Lung (tissue), 12 donors: Measurements from ENCODE around the gene RBFOX1. TPM values are rescaled to one million over a fixed set of nuclear protein-coding genes. Genes with fewer than 3 reads are reported as not detected.

Source experiments
- ATAC-seq: fragments of 200-7000 bp; cut with Tn5 transposase; one replicate; pipeline ENCODE4 v1.9.1; 2020; ENCODE audit warnings: moderate number of reproducible peaks; ENCODE audit not compliant: insufficient read depth, low FRiP score
- DNase-seq, 3 donors: peaks; one replicate each; pipeline ENCODE4 v3.0.0-alpha.2; 2013 to 2017
- H3K27ac ChIP-seq, 2 donors: one replicate each; pipeline ENCODE4 v1.5.1; 2013; ENCODE audit warnings: mild to moderate bottlenecking in 2 of 2, moderate library complexity in 2 of 2, control low read depth in 1 of 2, inconsistent platforms in 1 of 2, low read depth in 1 of 2, low read length in 1 of 2
- H3K27me3 ChIP-seq, 3 donors: one replicate each; pipeline ENCODE4 v1.5.1; 2013; ENCODE audit warnings: low read length in 2 of 3; ENCODE audit not compliant: control insufficient read depth in 3 of 3, insufficient read depth in 3 of 3
- H3K36me3 ChIP-seq, 4 donors: one replicate each; pipeline ENCODE4 v1.5.1; 2013; ENCODE audit warnings: low read length in 4 of 4, mild to moderate bottlenecking in 1 of 4, moderate library complexity in 1 of 4; ENCODE audit not compliant: control insufficient read depth in 4 of 4, insufficient read depth in 4 of 4
- H3K4me1 ChIP-seq, 5 donors: one replicate each; pipeline ENCODE4 v1.5.1; 2013; ENCODE audit warnings: low read length in 5 of 5, mild to moderate bottlenecking in 2 of 5, moderate library complexity in 1 of 5; ENCODE audit not compliant: control insufficient read depth in 5 of 5, insufficient read depth in 5 of 5
- H3K4me3 ChIP-seq: one replicate; pipeline ENCODE4 v1.5.1; 2013; ENCODE audit warnings: mild to moderate bottlenecking, control low read depth, moderate library complexity
- H3K9ac ChIP-seq, 2 donors: one replicate each; pipeline ENCODE4 v1.5.1; 2013; ENCODE audit warnings: low read length in 2 of 2, control low read depth in 1 of 2; ENCODE audit not compliant: insufficient read depth in 1 of 2
- H3K9me3 ChIP-seq, 4 donors: one replicate each; pipeline ENCODE4 v1.5.1; 2013; ENCODE audit warnings: low read length in 3 of 4, mild to moderate bottlenecking in 1 of 4, moderate library complexity in 1 of 4; ENCODE audit not compliant: control insufficient read depth in 4 of 4, insufficient read depth in 3 of 4
- WGBS, 2 donors: extraction: QIAGEN DNeasy Blood & Tissue Kit; methylation state at CpG; one replicate each; pipeline ENCODE4 v1.1.7; 2013; 5-methylcytosine and 5-hydroxymethylcytosine counted together
- polyA plus RNA-seq, 2 donors: library from polyadenylated mRNA; stranded (reverse); fragments of 200-250 nt; gene quantifications; one replicate each; pipeline ENCODE4 v1.2.1, GENCODE V29; 2013
- total RNA-seq, 2 donors: library from RNA; depleted of rRNA in 1 of 2; stranded (reverse); fragments of >200 nt in 1 of 2; gene quantifications; one replicate each; pipeline ENCODE4 v1.2.1, GENCODE V29; 2014 to 2021
- TF ChIP-seq, protein P1 (sequence below): IDR thresholded peaks from 2 replicates; pipeline ENCODE4 v1.5.1; 2012; ENCODE audit warnings: mild to moderate bottlenecking; ENCODE audit errors: control extremely low read depth, extremely low read depth
- donor health status: control.
- donor health status: control.
- donor health status: Bipolar disorder and iron deficiency.
- donor health status: healthy.
- donor health status: DM: yes; HTN: yes; CAD: no.

Gene RBFOX1
- total and polyA plus RNA-seq, 4 donors = 0.55 to 3.0 TPM; not detected in 2

DNA sequence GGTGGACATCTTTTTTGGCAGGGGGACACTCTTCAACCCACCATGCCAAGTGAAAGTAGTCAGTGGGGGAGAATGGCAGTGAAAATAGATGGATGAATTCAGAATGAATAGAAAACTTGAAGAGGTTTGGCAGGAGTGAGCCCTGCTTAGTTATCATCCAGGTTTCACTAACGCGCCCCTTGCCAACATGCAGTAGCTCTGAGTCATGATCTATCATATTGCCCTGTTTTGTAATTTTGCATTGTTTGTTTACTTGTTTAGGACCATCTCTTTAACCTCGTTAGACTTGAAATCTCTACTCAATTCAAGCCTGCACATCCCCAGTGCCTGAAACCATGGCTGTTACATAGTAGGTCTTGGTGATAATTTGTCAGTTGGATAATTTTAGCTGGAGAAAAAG lies 116.7 kb downstream of the RBFOX1 start:
- no peak for DNase-seq
- no peak for ATAC-seq
- H3K27ac ChIP-seq = no peak overlapping the region
- TF ChIP-seq, protein P1, sequence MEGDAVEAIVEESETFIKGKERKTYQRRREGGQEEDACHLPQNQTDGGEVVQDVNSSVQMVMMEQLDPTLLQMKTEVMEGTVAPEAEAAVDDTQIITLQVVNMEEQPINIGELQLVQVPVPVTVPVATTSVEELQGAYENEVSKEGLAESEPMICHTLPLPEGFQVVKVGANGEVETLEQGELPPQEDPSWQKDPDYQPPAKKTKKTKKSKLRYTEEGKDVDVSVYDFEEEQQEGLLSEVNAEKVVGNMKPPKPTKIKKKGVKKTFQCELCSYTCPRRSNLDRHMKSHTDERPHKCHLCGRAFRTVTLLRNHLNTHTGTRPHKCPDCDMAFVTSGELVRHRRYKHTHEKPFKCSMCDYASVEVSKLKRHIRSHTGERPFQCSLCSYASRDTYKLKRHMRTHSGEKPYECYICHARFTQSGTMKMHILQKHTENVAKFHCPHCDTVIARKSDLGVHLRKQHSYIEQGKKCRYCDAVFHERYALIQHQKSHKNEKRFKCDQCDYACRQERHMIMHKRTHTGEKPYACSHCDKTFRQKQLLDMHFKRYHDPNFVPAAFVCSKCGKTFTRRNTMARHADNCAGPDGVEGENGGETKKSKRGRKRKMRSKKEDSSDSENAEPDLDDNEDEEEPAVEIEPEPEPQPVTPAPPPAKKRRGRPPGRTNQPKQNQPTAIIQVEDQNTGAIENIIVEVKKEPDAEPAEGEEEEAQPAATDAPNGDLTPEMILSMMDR = no peak
- H3K9ac ChIP-seq = no peak overlapping the region
- H3K4me1 ChIP-seq = peaks cover 0 to 6% (median 0%) of the 10 kb centered on the region in 5 donors
- no peak overlapping the region for H3K4me3 ChIP-seq
- peaks cover 0 to 4% (median under 1%) of the 10 kb centered on the region in 4 donors for H3K9me3 ChIP-seq
- 88 to 89% methylated on average over 3 of the region's 3 CpGs for WGBS, 2 donors
- H3K27me3 ChIP-seq = no peaks in the 10 kb centered on the region
- no peaks in the 10 kb centered on the region for H3K36me3 ChIP-seq

DNA sequence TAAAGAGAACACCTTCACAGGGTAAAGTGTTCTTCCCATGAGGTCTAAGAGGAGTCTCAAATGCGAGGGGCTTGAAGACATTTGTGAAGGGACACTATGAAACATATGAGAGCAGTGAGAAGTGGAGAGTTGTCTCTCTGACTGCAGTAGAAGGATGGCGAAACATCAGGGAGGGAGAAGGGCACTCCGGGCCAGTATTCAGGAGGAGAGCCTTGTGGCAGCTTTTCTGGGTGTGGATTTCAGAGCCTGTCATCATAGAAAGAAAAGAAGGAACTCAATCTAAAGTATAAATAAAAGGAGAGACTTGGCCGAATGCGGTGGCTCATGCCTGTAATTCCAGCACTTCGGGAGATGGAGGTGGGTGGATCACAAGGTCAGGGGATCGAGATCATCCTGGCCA lies 117.2 kb downstream of the RBFOX1 start:
- no peak overlapping the region for H3K27ac ChIP-seq
- DNase-seq (no peak), ATAC-seq (no peak)
- no peaks in the 10 kb centered on the region for H3K27me3 ChIP-seq
- no peak overlapping the region for H3K9ac ChIP-seq
- TF ChIP-seq, protein P1 = no peak
- H3K36me3 ChIP-seq = no peaks in the 10 kb centered on the region
- peaks cover 0 to 4% (median 2%) of the 10 kb centered on the region in 4 donors for H3K9me3 ChIP-seq
- H3K4me1 ChIP-seq = peaks cover 0 to 6% (median 0%) of the 10 kb centered on the region in 5 donors
- 88 to 91% methylated on average over 7 of the region's 7 CpGs for WGBS, 2 donors
- H3K4me3 ChIP-seq = no peak overlapping the region

DNA sequence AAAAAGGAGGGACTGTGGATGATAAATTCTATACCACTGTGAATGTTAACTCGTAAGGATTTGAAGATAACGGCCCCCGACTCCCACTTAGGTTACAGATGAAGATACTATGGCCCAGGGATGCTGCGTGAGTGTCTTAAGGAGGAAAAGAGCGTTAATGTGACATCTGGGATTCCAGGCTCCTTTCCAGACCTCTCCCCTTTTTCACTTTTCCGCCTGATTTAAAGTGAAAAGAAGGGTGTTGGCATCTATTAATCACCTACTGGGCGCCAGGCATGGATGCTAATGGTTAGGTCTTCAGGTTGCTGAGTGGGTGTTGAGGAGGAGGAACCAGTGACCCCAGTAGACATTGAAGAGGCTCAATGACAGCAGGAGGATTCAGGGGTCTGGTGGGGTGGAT lies 117.8 kb downstream of the RBFOX1 start:
- TF ChIP-seq, protein P1 = no peak
- 79 to 87% methylated on average over 7 of the region's 7 CpGs for WGBS, 2 donors
- Histone ChIP-seq H3K27me3 (peaks cover 0 to 2% (median 0%) of the 10 kb centered on the region in 3 donors), H3K9ac (no peak overlapping the region), H3K27ac (no peak overlapping the region), H3K4me1 (peaks cover 0 to 6% (median 0%) of the 10 kb centered on the region in 5 donors), H3K9me3 (peaks cover 0 to 4% (median 3%) of the 10 kb centered on the region in 4 donors), H3K36me3 (no peaks in the 10 kb centered on the region), H3K4me3 (no peak overlapping the region)
- DNase-seq (no peak), ATAC-seq (no peak)

DNA sequence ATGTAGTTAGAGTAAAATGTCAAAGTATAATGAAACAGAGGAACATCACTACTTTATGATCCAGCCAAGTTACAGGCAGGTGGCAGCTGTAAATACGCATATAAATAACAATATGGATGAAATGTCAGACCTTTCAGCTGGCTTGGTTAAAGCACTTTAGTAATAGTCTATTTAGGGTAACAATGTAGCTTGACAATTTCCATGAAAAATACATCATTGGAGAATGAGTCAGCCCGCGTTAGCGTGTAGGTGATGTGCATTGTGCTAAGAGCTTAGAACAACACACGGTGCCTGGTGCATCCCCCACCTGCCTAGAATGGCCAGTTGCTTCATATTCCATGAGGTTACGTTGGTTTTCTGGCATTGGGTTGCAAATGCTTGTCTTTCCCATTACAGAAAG lies 119.4 kb downstream of the RBFOX1 start:
- H3K36me3 ChIP-seq = no peaks in the 10 kb centered on the region
- ATAC-seq (no peak), DNase-seq (no peak)
- H3K27ac ChIP-seq = no peak overlapping the region
- H3K9me3 ChIP-seq = peaks cover 0 to 4% (median 3%) of the 10 kb centered on the region in 4 donors
- peaks cover 0 to 6% (median 0%) of the 10 kb centered on the region in 5 donors for H3K4me1 ChIP-seq
- TF ChIP-seq, protein P1 = no peak
- H3K9ac ChIP-seq = no peak overlapping the region
- WGBS, 2 donors = 85 to 89% methylated on average over 6 of the region's 6 CpGs
- no peak overlapping the region for H3K4me3 ChIP-seq
- peaks cover 0 to 3% (median 0%) of the 10 kb centered on the region in 3 donors for H3K27me3 ChIP-seq
